KMS-11 (cell line): ENCODE data around the gene PNKD.

Source experiments
- H2AFZ ChIP-seq: fragments of 200-600 bp; sonication (generic); 2 replicates; pipeline ENCODE4 v1.6.1; 2016; ENCODE audit warnings: antibody characterized with exemption, mixed run types, low read depth
- H3K27ac ChIP-seq: fragments of 200-600 bp; sonication (generic); 2 replicates; pipeline ENCODE4 v1.6.1; 2016; ENCODE audit warnings: mild to moderate bottlenecking, mixed run types
- H3K27me3 ChIP-seq: fragments of 200-600 bp; sonication (generic); 2 replicates; pipeline ENCODE4 v1.6.1; 2017; ENCODE audit warnings: mild to moderate bottlenecking, low read depth, mixed run types, moderate library complexity; ENCODE audit not compliant: insufficient read depth
- H3K36me3 ChIP-seq: fragments of 200-600 bp; sonication (generic); 2 replicates; pipeline ENCODE4 v1.6.1; 2017; ENCODE audit warnings: mild to moderate bottlenecking, mixed run types; ENCODE audit not compliant: insufficient read depth
- H3K4me1 ChIP-seq: fragments of 200-600 bp; sonication (generic); 2 replicates; pipeline ENCODE4 v1.6.1; 2016; ENCODE audit warnings: mild to moderate bottlenecking, low read depth, mixed run types; ENCODE audit not compliant: poor library complexity, severe bottlenecking
- H3K4me2 ChIP-seq: fragments of 200-600 bp; sonication (generic); 2 replicates; pipeline ENCODE4 v1.7.0; 2016; ENCODE audit warnings: mild to moderate bottlenecking, mixed run types
- H3K4me3 ChIP-seq: fragments of 200-600 bp; sonication (generic); IDR thresholded peaks from 2 replicates; pipeline ENCODE4 v1.6.1; 2017; ENCODE audit warnings: low read depth, low read length, mixed read lengths; ENCODE audit not compliant: insufficient read depth
- H3K79me2 ChIP-seq: fragments of 200-600 bp; sonication (generic); 2 replicates; pipeline ENCODE4 v1.6.1; 2016; ENCODE audit warnings: low read depth, mixed run types; ENCODE audit not compliant: insufficient read depth
- H3K9ac ChIP-seq: fragments of 200-600 bp; sonication (generic); 2 replicates; pipeline ENCODE4 v1.6.1; 2016; ENCODE audit warnings: mild to moderate bottlenecking, mixed run types
- H4K20me1 ChIP-seq: fragments of 200-600 bp; sonication (generic); 2 replicates; pipeline ENCODE4 v1.6.1; 2016; ENCODE audit warnings: mild to moderate bottlenecking, mixed run types; ENCODE audit not compliant: insufficient read depth
- TF ChIP-seq, protein P1 (sequence below): fragments of 200-600 bp; sonication (generic); conservative IDR thresholded peaks from 2 replicates; pipeline ENCODE4 v1.6.1; 2017; ENCODE audit warnings: low read depth, mild to moderate bottlenecking, antibody characterized with exemption, low read length, moderate library complexity, mixed read lengths

PNKD gene

GRCh38 chr2:218354045-218354444 lies 83.7 kb downstream of the PNKD start:
- no peaks in the 10 kb centered on the region for H4K20me1 ChIP-seq
- H3K4me2 ChIP-seq, result no peak overlapping the region
- no peak overlapping the region for H3K9ac ChIP-seq
- TF ChIP-seq, protein P1, sequence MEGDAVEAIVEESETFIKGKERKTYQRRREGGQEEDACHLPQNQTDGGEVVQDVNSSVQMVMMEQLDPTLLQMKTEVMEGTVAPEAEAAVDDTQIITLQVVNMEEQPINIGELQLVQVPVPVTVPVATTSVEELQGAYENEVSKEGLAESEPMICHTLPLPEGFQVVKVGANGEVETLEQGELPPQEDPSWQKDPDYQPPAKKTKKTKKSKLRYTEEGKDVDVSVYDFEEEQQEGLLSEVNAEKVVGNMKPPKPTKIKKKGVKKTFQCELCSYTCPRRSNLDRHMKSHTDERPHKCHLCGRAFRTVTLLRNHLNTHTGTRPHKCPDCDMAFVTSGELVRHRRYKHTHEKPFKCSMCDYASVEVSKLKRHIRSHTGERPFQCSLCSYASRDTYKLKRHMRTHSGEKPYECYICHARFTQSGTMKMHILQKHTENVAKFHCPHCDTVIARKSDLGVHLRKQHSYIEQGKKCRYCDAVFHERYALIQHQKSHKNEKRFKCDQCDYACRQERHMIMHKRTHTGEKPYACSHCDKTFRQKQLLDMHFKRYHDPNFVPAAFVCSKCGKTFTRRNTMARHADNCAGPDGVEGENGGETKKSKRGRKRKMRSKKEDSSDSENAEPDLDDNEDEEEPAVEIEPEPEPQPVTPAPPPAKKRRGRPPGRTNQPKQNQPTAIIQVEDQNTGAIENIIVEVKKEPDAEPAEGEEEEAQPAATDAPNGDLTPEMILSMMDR, result no peak
- H2AFZ ChIP-seq, result no peak overlapping the region
- no peaks in the 10 kb centered on the region for H3K36me3 ChIP-seq
- no peaks in the 10 kb centered on the region for H3K27me3 ChIP-seq
- peaks cover 10% of the 10 kb centered on the region for H3K4me1 ChIP-seq
- no peak overlapping the region for H3K27ac ChIP-seq
- H3K79me2 ChIP-seq, result no peaks in the 10 kb centered on the region
- no peak overlapping the region for H3K4me3 ChIP-seq

DNA sequence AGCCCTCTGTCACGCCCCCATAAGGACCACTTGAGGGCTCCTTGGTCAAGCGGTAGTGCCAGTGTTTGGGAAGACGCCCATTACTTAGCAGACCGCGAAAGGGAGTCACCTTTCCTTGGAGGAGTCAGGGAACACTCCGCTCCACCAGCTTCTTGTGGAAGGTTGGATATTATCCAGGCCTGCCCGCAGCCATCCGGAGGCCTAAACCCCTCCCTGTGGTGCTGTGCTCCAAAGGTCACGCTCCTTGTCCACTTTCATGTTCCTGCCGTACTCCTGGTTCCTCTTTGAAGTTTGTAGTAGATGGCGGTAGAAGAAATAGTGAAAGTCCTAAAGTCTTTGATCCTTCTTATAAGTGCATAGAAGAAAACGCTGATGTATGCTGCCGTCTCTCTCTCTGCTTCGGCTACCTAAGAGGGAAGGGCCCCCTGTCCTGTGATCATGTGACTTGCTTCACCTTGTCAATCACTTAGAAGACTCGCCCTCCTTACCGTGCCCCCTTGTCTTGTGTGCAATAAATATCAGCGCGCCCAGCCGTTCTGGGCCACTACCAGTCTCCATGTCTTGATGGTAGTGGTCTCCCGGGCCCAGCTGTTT lies 84.6 kb downstream of the PNKD start:
- TF ChIP-seq, protein P1, result no peak
- Histone ChIP-seq H4K20me1 (no peaks in the 10 kb centered on the region), H3K79me2 (no peaks in the 10 kb centered on the region), H3K4me2 (no peak overlapping the region), H3K4me3 (no peak overlapping the region), H3K27me3 (no peaks in the 10 kb centered on the region), H3K9ac (no peak overlapping the region), H3K27ac (no peak overlapping the region), H3K4me1 (peaks cover 19% of the 10 kb centered on the region), H2AFZ (no peak overlapping the region), H3K36me3 (no peaks in the 10 kb centered on the region)

GRCh38 chr2:218357236-218358177 lies 87.2 kb downstream of the PNKD start:
- Histone ChIP-seq H3K79me2 (no peaks in the 10 kb centered on the region), H3K9ac (no peak overlapping the region), H2AFZ (no peak overlapping the region), H3K27ac (no peak overlapping the region), H4K20me1 (no peaks in the 10 kb centered on the region), H3K36me3 (no peaks in the 10 kb centered on the region), H3K4me3 (no peak overlapping the region), H3K27me3 (no peaks in the 10 kb centered on the region), H3K4me2 (no peak overlapping the region), H3K4me1 (peaks cover 20% of the 10 kb centered on the region)
- TF ChIP-seq, protein P1, result no peak

DNA sequence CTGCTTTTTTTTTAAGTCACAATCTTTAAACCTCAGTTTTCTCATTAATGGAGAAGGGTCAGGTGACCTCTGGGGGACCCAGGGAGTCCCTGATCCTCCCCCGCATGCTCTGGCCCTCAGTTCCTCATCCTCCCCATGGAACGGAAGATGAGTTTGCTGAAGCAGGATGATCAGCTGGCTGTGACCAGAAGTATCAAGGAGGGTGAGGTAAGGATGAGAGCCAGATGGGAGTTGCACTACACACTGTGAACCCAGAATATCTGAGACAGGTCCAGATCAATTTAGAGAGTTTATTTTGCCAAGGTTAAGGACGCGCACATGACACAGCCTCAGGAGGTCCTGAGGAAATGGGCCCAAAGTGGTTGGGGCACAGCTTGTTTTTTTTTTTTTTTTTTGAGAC lies 90.1 kb downstream of the PNKD start:
- Histone ChIP-seq H3K9ac (no peak overlapping the region), H3K27ac (no peak overlapping the region), H3K4me2 (no peak overlapping the region), H2AFZ (no peak overlapping the region), H3K4me1 (peaks cover 20% of the 10 kb centered on the region), H3K27me3 (no peaks in the 10 kb centered on the region), H3K36me3 (no peaks in the 10 kb centered on the region), H3K79me2 (no peaks in the 10 kb centered on the region), H3K4me3 (no peak overlapping the region), H4K20me1 (no peaks in the 10 kb centered on the region)
- TF ChIP-seq, protein P1, result no peak
